ENCODE results near the gene TCHP. TPM values are rescaled to one million over a fixed set of nuclear protein-coding genes. Genes with fewer than 3 reads are reported as not detected.

Gene TCHP
- total and polyA plus RNA-seq, 2 experiments from 2014 or later, result 3.1 to 6.2 TPM

- Mint-ChIP-seq H3K4me1 (peaks cover 3% of the 10 kb centered on the region), H3K36me3 (ENCODE audit: low read depth) (no peaks in the 10 kb centered on the region)
These were observed 5.1 kb upstream of the TCHP start for GRCh38 chr12:109894939-109895338.

More at GRCh38 chr12:109894939-109895338, 5.1 kb upstream of the TCHP start:
- ATAC-seq (no peak), DNase-seq (ENCODE audit: low spot score) (no peak)
- H3K27ac ChIP-seq (ENCODE audit: low read depth), result no peak overlapping the region
- no peak overlapping the region for H2AFZ ChIP-seq
- H4K20me1 ChIP-seq (replicated peaks; ENCODE audit: insufficient read depth), result peaks cover 4% of the 10 kb centered on the region; the same call in 1 of the 2 replicates
- peaks cover 4% of the 10 kb centered on the region; the same call in 1 of the 2 replicates for H3K4me1 ChIP-seq (ENCODE audit: insufficient read depth)
- H3K27ac Mint-ChIP-seq, result no peak overlapping the region
- no peaks in the 10 kb centered on the region for H3K36me3 ChIP-seq (ENCODE audit: insufficient read depth)
- H3K4me3 Mint-ChIP-seq, result no peak overlapping the region
- H3K4me2 ChIP-seq, result no peak overlapping the region
- no peaks in the 10 kb centered on the region for H3K9me2 ChIP-seq (ENCODE audit: insufficient read depth)
- TF ChIP-seq NANOG (IDR thresholded peaks at IDR 0.05; ENCODE audit: borderline replicate concordance), result no peak
- TF ChIP-seq ZNF114 (CRISPR knock-in tag; IDR thresholded peaks at IDR 0.05), result no peak
- no peak for TF ChIP-seq EZH2 (IDR thresholded peaks at IDR 0.05; ENCODE audit: low read depth, unreplicated experiment)
- no peak for TF ChIP-seq CTCF (conservative IDR thresholded peaks at IDR 0.05; ENCODE audit: low read depth in 2 of 2)
- TF ChIP-seq CREB1 (CRISPR knock-in tag; IDR thresholded peaks at IDR 0.05; ENCODE audit: low read depth), result no peak
- TF ChIP-seq REST (IDR thresholded peaks at IDR 0.05; ENCODE audit: unreplicated experiment), result no peak
- TF ChIP-seq POLR2AphosphoS5 (IDR thresholded peaks at IDR 0.05; ENCODE audit: low read depth), result no peak
- TF ChIP-seq ZNF331 (CRISPR knock-in tag; IDR thresholded peaks at IDR 0.05; ENCODE audit: low read depth), result no peak
- TF ChIP-seq ZNF462 (CRISPR knock-in tag; IDR thresholded peaks at IDR 0.05), result no peak
- H3K79me2 ChIP-seq (replicated peaks; ENCODE audit: insufficient read depth), result no peaks in the 10 kb centered on the region
- peaks cover 64% of the 10 kb centered on the region for H3K27me3 Mint-ChIP-seq (ENCODE audit: insufficient read depth, low read depth, poor library complexity)
- peaks cover 97% of the 10 kb centered on the region for H3K27me3 ChIP-seq (ENCODE audit: insufficient read depth)
- H3K9me3 Mint-ChIP-seq, result no peaks in the 10 kb centered on the region; the same call in 2 of the 3 replicates
- no peak overlapping the region for H3K4me3 ChIP-seq
- H3F3A ChIP-seq (replicated peaks; ENCODE audit: low read depth), result no peaks in the 10 kb centered on the region
